Measurements from ENCODE around the gene ERMARD.
A peak's percentile ranks its signal among the peaks of the same experiment; 100 is the strongest.

The ERMARD gene

GRCh38 chr6:169789944-169790927, 38.8 kb downstream of the ERMARD start:
- Histone ChIP-seq H3K27me3 (replicated peaks; ENCODE audit: control insufficient read depth, insufficient read depth, low read length, poor library complexity, severe bottlenecking) (no peaks in the 10 kb centered on the region), H3K4me3 (ENCODE audit: insufficient read depth, low read depth, low read length, poor library complexity, severe bottlenecking) (peak overlapping the region; percentile 60), H3K27ac (ENCODE audit: insufficient read depth, low read length, poor library complexity, severe bottlenecking) (peak overlapping the region; percentile 38), H3K4me1 (ENCODE audit: control insufficient read depth, insufficient read depth, low read length, poor library complexity, severe bottlenecking) (peaks cover 7% of the 10 kb centered on the region), H3K36me3 (ENCODE audit: control insufficient read depth, insufficient read depth, low read length) (no peaks in the 10 kb centered on the region), H3K9me3 (ENCODE audit: control insufficient read depth, low read length) (no peaks in the 10 kb centered on the region)
- DNase-seq = peak; percentile 40 to 52 (median 49)

- Histone ChIP-seq H3K4me3 (ENCODE audit: insufficient read depth, low read depth, low read length, poor library complexity, severe bottlenecking) (no peak overlapping the region), H3K9me3 (ENCODE audit: control insufficient read depth, low read length) (no peaks in the 10 kb centered on the region), H3K27ac (ENCODE audit: insufficient read depth, low read length, poor library complexity, severe bottlenecking) (no peak overlapping the region), H3K36me3 (ENCODE audit: control insufficient read depth, insufficient read depth, low read length) (no peaks in the 10 kb centered on the region), H3K4me1 (ENCODE audit: control insufficient read depth, insufficient read depth, low read length, poor library complexity, severe bottlenecking) (peaks cover 7% of the 10 kb centered on the region), H3K27me3 (replicated peaks; ENCODE audit: control insufficient read depth, insufficient read depth, low read length, poor library complexity, severe bottlenecking) (no peaks in the 10 kb centered on the region)
- DNase-seq = no peak
These were observed 40.3 kb downstream of the ERMARD start for GRCh38 chr6:169791721-169792131.

- H3K36me3 ChIP-seq (ENCODE audit: control insufficient read depth, insufficient read depth, low read length) = no peaks in the 10 kb centered on the region
- H3K27me3 ChIP-seq (replicated peaks; ENCODE audit: control insufficient read depth, insufficient read depth, low read length, poor library complexity, severe bottlenecking) = no peaks in the 10 kb centered on the region
- no peak overlapping the region for H3K27ac ChIP-seq (ENCODE audit: insufficient read depth, low read length, poor library complexity, severe bottlenecking)
- H3K4me1 ChIP-seq (ENCODE audit: control insufficient read depth, insufficient read depth, low read length, poor library complexity, severe bottlenecking) = peaks cover 7% of the 10 kb centered on the region
- no peak for DNase-seq
- no peak overlapping the region for H3K4me3 ChIP-seq (ENCODE audit: insufficient read depth, low read depth, low read length, poor library complexity, severe bottlenecking)
- H3K9me3 ChIP-seq (ENCODE audit: control insufficient read depth, low read length) = no peaks in the 10 kb centered on the region
These were observed 41.0 kb downstream of the ERMARD start for GRCh38 chr6:169792306-169793015.

GRCh38 chr6:169793408-169793807, 42.0 kb downstream of the ERMARD start:
- no peak for DNase-seq
- H3K4me1 ChIP-seq (ENCODE audit: control insufficient read depth, insufficient read depth, low read length, poor library complexity, severe bottlenecking) = peaks cover 7% of the 10 kb centered on the region
- no peak overlapping the region for H3K4me3 ChIP-seq (ENCODE audit: insufficient read depth, low read depth, low read length, poor library complexity, severe bottlenecking)
- no peaks in the 10 kb centered on the region for H3K36me3 ChIP-seq (ENCODE audit: control insufficient read depth, insufficient read depth, low read length)
- no peak overlapping the region for H3K27ac ChIP-seq (ENCODE audit: insufficient read depth, low read length, poor library complexity, severe bottlenecking)
- no peaks in the 10 kb centered on the region for H3K27me3 ChIP-seq (replicated peaks; ENCODE audit: control insufficient read depth, insufficient read depth, low read length, poor library complexity, severe bottlenecking)
- H3K9me3 ChIP-seq (ENCODE audit: control insufficient read depth, low read length) = no peaks in the 10 kb centered on the region

- Histone ChIP-seq H3K4me3 (ENCODE audit: insufficient read depth, low read depth, low read length, poor library complexity, severe bottlenecking) (no peak overlapping the region), H3K27ac (ENCODE audit: insufficient read depth, low read length, poor library complexity, severe bottlenecking) (no peak overlapping the region), H3K36me3 (ENCODE audit: control insufficient read depth, insufficient read depth, low read length) (no peaks in the 10 kb centered on the region), H3K27me3 (replicated peaks; ENCODE audit: control insufficient read depth, insufficient read depth, low read length, poor library complexity, severe bottlenecking) (no peaks in the 10 kb centered on the region), H3K4me1 (ENCODE audit: control insufficient read depth, insufficient read depth, low read length, poor library complexity, severe bottlenecking) (peaks cover 6% of the 10 kb centered on the region), H3K9me3 (ENCODE audit: control insufficient read depth, low read length) (no peaks in the 10 kb centered on the region)
- DNase-seq = no peak
These were observed 43.1 kb downstream of the ERMARD start for GRCh38 chr6:169794317-169795055.

GRCh38 chr6:169795196-169795595, 43.8 kb downstream of the ERMARD start:
- peaks cover 2% of the 10 kb centered on the region for H3K4me1 ChIP-seq (ENCODE audit: control insufficient read depth, insufficient read depth, low read length, poor library complexity, severe bottlenecking)
- no peak overlapping the region for H3K4me3 ChIP-seq (ENCODE audit: insufficient read depth, low read depth, low read length, poor library complexity, severe bottlenecking)
- no peaks in the 10 kb centered on the region for H3K27me3 ChIP-seq (replicated peaks; ENCODE audit: control insufficient read depth, insufficient read depth, low read length, poor library complexity, severe bottlenecking)
- no peaks in the 10 kb centered on the region for H3K36me3 ChIP-seq (ENCODE audit: control insufficient read depth, insufficient read depth, low read length)
- DNase-seq = no peak
- no peaks in the 10 kb centered on the region for H3K9me3 ChIP-seq (ENCODE audit: control insufficient read depth, low read length)
- H3K27ac ChIP-seq (ENCODE audit: insufficient read depth, low read length, poor library complexity, severe bottlenecking) = no peak overlapping the region

- no peaks in the 10 kb centered on the region for H3K9me3 ChIP-seq (ENCODE audit: control insufficient read depth, low read length)
- H3K27me3 ChIP-seq (replicated peaks; ENCODE audit: control insufficient read depth, insufficient read depth, low read length, poor library complexity, severe bottlenecking) = no peaks in the 10 kb centered on the region
- H3K36me3 ChIP-seq (ENCODE audit: control insufficient read depth, insufficient read depth, low read length) = no peaks in the 10 kb centered on the region
- no peak for DNase-seq
- no peak overlapping the region for H3K4me3 ChIP-seq (ENCODE audit: insufficient read depth, low read depth, low read length, poor library complexity, severe bottlenecking)
- H3K27ac ChIP-seq (ENCODE audit: insufficient read depth, low read length, poor library complexity, severe bottlenecking) = no peak overlapping the region
- no peaks in the 10 kb centered on the region for H3K4me1 ChIP-seq (ENCODE audit: control insufficient read depth, insufficient read depth, low read length, poor library complexity, severe bottlenecking)
These were observed 47.5 kb downstream of the ERMARD start for GRCh38 chr6:169798764-169799473.

- Histone ChIP-seq H3K27ac (ENCODE audit: insufficient read depth, low read length, poor library complexity, severe bottlenecking) (no peak overlapping the region), H3K36me3 (ENCODE audit: control insufficient read depth, insufficient read depth, low read length) (no peaks in the 10 kb centered on the region), H3K9me3 (ENCODE audit: control insufficient read depth, low read length) (no peaks in the 10 kb centered on the region), H3K4me1 (ENCODE audit: control insufficient read depth, insufficient read depth, low read length, poor library complexity, severe bottlenecking) (no peaks in the 10 kb centered on the region), H3K4me3 (ENCODE audit: insufficient read depth, low read depth, low read length, poor library complexity, severe bottlenecking) (no peak overlapping the region), H3K27me3 (replicated peaks; ENCODE audit: control insufficient read depth, insufficient read depth, low read length, poor library complexity, severe bottlenecking) (no peaks in the 10 kb centered on the region)
- DNase-seq = no peak
These were observed 48.1 kb downstream of the ERMARD start for GRCh38 chr6:169799474-169799926.

GRCh38 chr6:169800116-169800667, 48.8 kb downstream of the ERMARD start:
- Histone ChIP-seq H3K36me3 (ENCODE audit: control insufficient read depth, insufficient read depth, low read length) (no peaks in the 10 kb centered on the region), H3K4me1 (ENCODE audit: control insufficient read depth, insufficient read depth, low read length, poor library complexity, severe bottlenecking) (no peaks in the 10 kb centered on the region), H3K27me3 (replicated peaks; ENCODE audit: control insufficient read depth, insufficient read depth, low read length, poor library complexity, severe bottlenecking) (no peaks in the 10 kb centered on the region), H3K27ac (ENCODE audit: insufficient read depth, low read length, poor library complexity, severe bottlenecking) (no peak overlapping the region), H3K4me3 (ENCODE audit: insufficient read depth, low read depth, low read length, poor library complexity, severe bottlenecking) (no peak overlapping the region), H3K9me3 (ENCODE audit: control insufficient read depth, low read length) (no peaks in the 10 kb centered on the region)
- DNase-seq = no peak
